GM21515 (cell line): ENCODE measurements around the gene MLLT3.
A peak's percentile ranks its signal among the peaks of the same experiment; 100 is the strongest.

Experiments
- ATAC-seq: cut with Tn5 transposase; IDR thresholded peaks from one replicate; pipeline ENCODE4 v1.9.1; 2021; ENCODE audit not compliant: unreplicated experiment

MLLT3 gene

GRCh38 chr9:20428976-20429375 lies 193.3 kb downstream of the MLLT3 start:
- ATAC-seq, result no peak

- no peak for ATAC-seq
Observed at GRCh38 chr9:20427359-20427758, 194.9 kb downstream of the MLLT3 start.

GRCh38 chr9:20426019-20426418 lies 196.3 kb downstream of the MLLT3 start:
- peak; percentile 71 for ATAC-seq

- ATAC-seq, result no peak
Observed at GRCh38 chr9:20419533-20419932, 202.8 kb downstream of the MLLT3 start.

- no peak for ATAC-seq
Observed at GRCh38 chr9:20418485-20418884, 203.8 kb downstream of the MLLT3 start.

GRCh38 chr9:20417373-20418080 lies 204.8 kb downstream of the MLLT3 start:
- ATAC-seq, result no peak

GRCh38 chr9:20414150-20414549 lies 208.1 kb downstream of the MLLT3 start:
- ATAC-seq, result no peak

- no peak for ATAC-seq
Observed at GRCh38 chr9:20409321-20410092, 212.8 kb downstream of the MLLT3 start.

GRCh38 chr9:20408513-20408912 lies 213.8 kb downstream of the MLLT3 start:
- ATAC-seq, result no peak

GRCh38 chr9:20407013-20407412 lies 215.3 kb downstream of the MLLT3 start:
- no peak for ATAC-seq

GRCh38 chr9:20406344-20406743 lies 216.0 kb downstream of the MLLT3 start:
- ATAC-seq, result no peak

GRCh38 chr9:20405616-20406015 lies 216.7 kb downstream of the MLLT3 start:
- no peak for ATAC-seq

GRCh38 chr9:20405078-20405477 lies 217.2 kb downstream of the MLLT3 start:
- no peak for ATAC-seq

GRCh38 chr9:20404192-20404813 lies 218.0 kb downstream of the MLLT3 start:
- no peak for ATAC-seq

GRCh38 chr9:20403346-20403745 lies 219.0 kb downstream of the MLLT3 start:
- ATAC-seq, result no peak

GRCh38 chr9:20402273-20402875 lies 219.9 kb downstream of the MLLT3 start:
- no peak for ATAC-seq

GRCh38 chr9:20398536-20399338 lies 223.6 kb downstream of the MLLT3 start:
- ATAC-seq, result no peak

- no peak for ATAC-seq
Observed at GRCh38 chr9:20397348-20397747, 225.0 kb downstream of the MLLT3 start.

GRCh38 chr9:20396509-20396908 lies 225.8 kb downstream of the MLLT3 start:
- no peak for ATAC-seq

- no peak for ATAC-seq
Observed at GRCh38 chr9:20395651-20396050, 226.6 kb downstream of the MLLT3 start.

- ATAC-seq, result no peak
Observed at GRCh38 chr9:20394969-20395368, 227.3 kb downstream of the MLLT3 start.
